KOPT-K1 (cell line): ENCODE results near the gene ALG14.
"Not testable (repeated sequence)": the region's sequence is repeated elsewhere in the genome, so short reads cannot be mapped to it uniquely, and the experiment has no call there.

Source experiments
- H3K27ac ChIP-seq: fragments of 200-600 bp; sonication (generic); 2 replicates; pipeline ENCODE4 v1.5.1; 2016; ENCODE audit warnings: antibody characterized with exemption, mild to moderate bottlenecking, low read depth, low read length; ENCODE audit not compliant: poor library complexity, severe bottlenecking
- H3K36me3 ChIP-seq: fragments of 200-600 bp; sonication (generic); 2 replicates; pipeline ENCODE4 v1.5.1; 2017; ENCODE audit warnings: antibody characterized with exemption, mild to moderate bottlenecking, low read length, moderate library complexity; ENCODE audit not compliant: insufficient read depth
- H3K9me3 ChIP-seq: fragments of 200-600 bp; sonication (generic); 2 replicates; pipeline ENCODE4 v1.5.1; 2017; ENCODE audit warnings: antibody characterized with exemption, low read length, mild to moderate bottlenecking; ENCODE audit not compliant: insufficient read depth, poor library complexity, severe bottlenecking

The ALG14 gene

DNA sequence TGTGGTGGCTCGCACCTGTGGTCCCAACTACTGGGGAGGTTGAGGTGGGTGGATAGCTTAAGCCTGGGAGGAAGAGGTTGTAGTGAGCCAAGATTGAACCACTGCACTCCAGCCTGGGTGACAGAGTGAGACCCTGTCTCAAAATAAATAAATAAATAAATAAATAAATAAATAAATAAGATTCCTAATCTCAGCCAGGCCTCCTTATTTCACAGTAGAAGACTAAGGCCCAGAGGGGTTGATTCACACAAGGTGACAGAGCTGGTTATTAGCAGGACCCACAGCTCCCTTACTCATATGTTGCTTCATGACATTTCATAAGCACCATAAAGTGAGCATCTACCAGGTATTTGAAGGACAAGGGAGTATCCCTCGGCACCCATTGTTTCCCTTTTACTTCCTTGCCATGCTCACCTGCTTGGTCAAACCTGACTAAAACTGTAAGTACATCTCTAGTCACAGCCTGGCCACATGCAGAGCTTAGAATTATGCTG lies 32.7 kb downstream of the ALG14 start:
- Histone ChIP-seq H3K36me3 (no peaks in the 10 kb centered on the region), H3K27ac (no peak overlapping the region), H3K9me3 (no peaks in the 10 kb centered on the region)

DNA sequence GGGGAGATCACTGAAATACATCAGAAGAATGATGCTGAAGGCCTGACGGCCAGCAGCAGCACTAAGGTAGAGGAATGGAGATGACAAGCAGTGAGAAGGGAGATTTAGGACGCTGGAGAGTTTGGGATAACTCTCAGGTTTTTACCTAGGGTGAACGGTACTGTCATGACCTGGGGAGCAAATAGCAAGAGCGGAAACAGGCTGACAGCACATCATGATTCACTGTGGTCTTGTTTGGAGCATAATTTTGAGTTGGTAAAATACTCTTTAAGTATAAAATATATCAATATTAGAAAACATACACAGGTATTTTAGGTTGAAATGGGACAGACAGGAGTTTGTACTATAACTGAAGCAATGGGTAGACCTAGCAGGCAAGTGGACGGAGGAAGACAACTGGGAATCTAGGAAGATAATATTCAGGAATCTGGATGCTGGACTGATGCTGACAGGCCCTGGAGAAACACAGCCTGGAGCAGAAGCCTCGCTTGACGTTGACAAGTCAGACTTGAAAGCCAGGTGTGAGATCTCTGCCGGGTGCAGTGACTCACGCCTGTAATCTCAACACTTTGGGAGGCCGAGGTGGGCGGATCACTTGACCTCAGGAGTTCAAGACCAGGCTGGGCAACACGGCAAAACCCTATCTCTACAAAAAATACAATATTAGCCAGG lies 33.3 kb downstream of the ALG14 start:
- Histone ChIP-seq H3K27ac (no peak overlapping the region), H3K36me3 (no peaks in the 10 kb centered on the region), H3K9me3 (no peaks in the 10 kb centered on the region)

- Histone ChIP-seq H3K36me3 (no peaks in the 10 kb centered on the region), H3K9me3 (no peaks in the 10 kb centered on the region), H3K27ac (no peak overlapping the region)
Measured at GRCh38 chr1:95035536-95035935, 37.2 kb downstream of the ALG14 start.

DNA sequence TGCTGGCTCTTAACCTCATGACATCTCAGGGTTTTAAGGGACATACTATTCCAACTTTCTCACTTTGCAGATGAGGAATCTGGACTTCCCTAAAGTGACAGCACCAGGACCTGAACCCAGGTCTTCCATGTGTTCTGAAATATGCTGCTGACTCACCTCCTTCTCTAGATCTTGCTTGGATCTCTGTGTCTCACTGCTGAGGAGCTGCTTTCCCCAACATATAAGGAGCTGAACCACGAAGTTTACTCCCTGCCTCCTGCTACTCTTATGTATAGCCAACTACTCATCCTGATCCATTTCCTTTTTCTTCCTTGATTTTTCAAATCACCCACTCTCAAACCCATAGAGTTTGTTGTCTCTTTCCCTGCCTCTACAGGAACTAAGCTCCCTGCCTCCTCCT lies 38.2 kb downstream of the ALG14 start:
- no peaks in the 10 kb centered on the region for H3K9me3 ChIP-seq
- no peak overlapping the region for H3K27ac ChIP-seq
- H3K36me3 ChIP-seq = no peaks in the 10 kb centered on the region

- H3K27ac ChIP-seq = no peak overlapping the region
- H3K36me3 ChIP-seq = no peaks in the 10 kb centered on the region
- H3K9me3 ChIP-seq = peaks cover 5% of the 10 kb centered on the region
Measured at GRCh38 chr1:95033843-95034242, 38.9 kb downstream of the ALG14 start.

- H3K9me3 ChIP-seq = peaks cover 5% of the 10 kb centered on the region
- peaks cover 4% of the 10 kb centered on the region; the same call in 1 of the 2 replicates for H3K36me3 ChIP-seq
- no peak overlapping the region for H3K27ac ChIP-seq
Measured at GRCh38 chr1:95029532-95029931, 43.2 kb downstream of the ALG14 start.

DNA sequence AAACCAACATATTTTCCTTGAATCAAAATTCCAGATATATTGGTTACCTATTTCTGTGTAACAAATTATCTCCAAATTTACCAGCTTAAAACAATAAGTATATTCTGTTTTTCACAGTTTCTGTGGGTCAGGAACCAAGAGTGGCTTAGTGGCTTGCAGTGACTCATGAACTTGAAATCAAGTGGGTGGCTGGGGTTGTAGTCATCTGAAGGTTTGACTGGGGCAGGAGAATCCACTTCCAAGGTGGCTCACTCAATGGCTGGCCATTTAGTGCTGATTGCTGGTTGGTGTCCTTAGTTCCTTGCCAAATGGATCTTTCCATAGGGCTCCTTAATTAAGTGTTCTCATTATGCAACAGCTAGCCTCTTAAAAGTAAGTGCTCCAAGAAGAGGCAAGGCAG lies 43.8 kb downstream of the ALG14 start:
- Histone ChIP-seq H3K27ac (no peak overlapping the region), H3K36me3 (peaks cover 4% of the 10 kb centered on the region; the same call in 1 of the 2 replicates), H3K9me3 (peaks cover 5% of the 10 kb centered on the region)

DNA sequence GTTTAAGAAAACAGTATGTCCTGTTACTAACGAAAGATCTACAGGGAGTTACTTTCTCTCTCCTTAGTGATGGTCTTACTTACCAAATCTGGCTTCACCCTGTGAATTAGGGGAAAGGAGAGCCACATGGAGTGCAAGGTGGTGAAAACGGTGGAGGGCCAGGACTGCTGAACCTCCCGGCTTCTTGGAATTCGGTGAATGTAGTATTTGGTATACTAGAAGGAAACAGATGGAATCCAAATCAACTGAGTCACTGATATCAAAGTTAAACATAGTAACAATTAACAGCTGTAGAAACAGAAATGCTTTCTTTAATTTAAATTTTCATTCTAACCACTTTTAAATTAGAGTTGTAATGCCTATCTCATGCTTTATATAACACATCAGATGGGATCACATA lies 45.7 kb downstream of the ALG14 start:
- Histone ChIP-seq H3K27ac (no peak overlapping the region), H3K36me3 (peaks cover 4% of the 10 kb centered on the region; the same call in 1 of the 2 replicates), H3K9me3 (peaks cover 5% of the 10 kb centered on the region)

DNA sequence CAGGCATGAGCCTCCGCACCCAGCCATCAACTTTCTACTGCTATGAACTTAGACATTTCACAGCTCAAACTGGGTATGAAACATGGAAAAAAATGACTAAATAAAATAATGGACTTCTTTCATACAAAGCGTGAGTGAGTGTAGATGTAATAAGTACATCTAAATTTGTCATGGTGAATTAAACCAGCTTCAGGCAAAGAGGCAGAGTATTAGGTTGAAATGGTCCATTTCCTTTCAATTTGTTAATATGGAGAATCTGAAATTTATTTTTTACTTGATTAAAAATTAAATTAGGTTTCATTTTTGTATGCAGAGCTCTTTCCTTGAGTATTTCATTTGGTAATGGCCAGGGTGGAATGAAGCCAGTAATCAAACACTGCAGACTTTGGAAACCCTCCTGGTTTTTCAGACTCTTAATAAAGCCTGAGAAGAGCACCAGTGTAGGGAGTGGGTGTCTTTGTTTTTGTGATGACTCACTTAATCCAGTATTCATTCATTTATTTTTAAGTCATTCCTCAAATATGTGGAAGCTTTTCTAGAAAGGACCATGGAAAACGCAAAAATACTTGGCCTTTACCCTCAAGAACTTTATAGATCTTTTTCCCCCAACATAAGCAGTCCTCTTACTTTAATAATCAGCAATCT lies 49.2 kb downstream of the ALG14 start:
- H3K9me3 ChIP-seq = no peaks in the 10 kb centered on the region
- H3K27ac ChIP-seq = no peak overlapping the region
- peaks cover 4% of the 10 kb centered on the region; the same call in 1 of the 2 replicates for H3K36me3 ChIP-seq

- Histone ChIP-seq H3K9me3 (no peaks in the 10 kb centered on the region), H3K27ac (no peak overlapping the region), H3K36me3 (peaks cover 4% of the 10 kb centered on the region; the same call in 1 of the 2 replicates)
Measured at GRCh38 chr1:95022644-95022926, 50.2 kb downstream of the ALG14 start.

GRCh38 chr1:95021805-95022643 lies 50.7 kb downstream of the ALG14 start:
- H3K36me3 ChIP-seq = peaks cover 4% of the 10 kb centered on the region; the same call in 1 of the 2 replicates
- H3K27ac ChIP-seq = no peak overlapping the region
- H3K9me3 ChIP-seq = no peaks in the 10 kb centered on the region

GRCh38 chr1:95021119-95021518 lies 51.6 kb downstream of the ALG14 start:
- Histone ChIP-seq H3K36me3 (peaks cover 4% of the 10 kb centered on the region; the same call in 1 of the 2 replicates), H3K27ac (no peak overlapping the region)

DNA sequence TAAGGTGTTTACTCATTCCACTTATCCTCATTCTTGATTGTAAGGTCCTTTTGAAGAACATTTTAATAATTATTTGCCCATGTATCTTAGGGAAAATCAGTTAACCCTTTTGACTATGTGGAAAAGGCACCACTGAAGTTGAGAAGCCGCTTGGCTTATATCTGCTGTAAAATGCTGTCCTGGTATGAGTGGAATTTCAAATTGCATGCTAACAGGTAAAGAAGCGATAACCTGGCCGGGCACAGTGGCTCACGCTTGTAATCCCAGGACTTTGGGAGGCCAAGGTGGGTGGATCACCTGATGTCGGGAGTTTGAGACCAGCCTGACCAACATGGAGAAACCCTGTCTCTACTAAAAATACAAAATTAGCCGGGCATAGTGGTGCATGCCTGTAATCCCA lies 53.3 kb downstream of the ALG14 start:
- H3K27ac ChIP-seq, H3K36me3 ChIP-seq, H3K9me3 ChIP-seq: not testable (repeated sequence)

More at GRCh38 chr1:95021119-95021518, 51.6 kb downstream of the ALG14 start:
- H3K9me3 ChIP-seq = no peaks in the 10 kb centered on the region

- no peak overlapping the region for H3K27ac ChIP-seq
- H3K36me3 ChIP-seq = no peaks in the 10 kb centered on the region
Measured at GRCh38 chr1:95018602-95019369, 54.0 kb downstream of the ALG14 start.

GRCh38 chr1:95017775-95018174 lies 55.0 kb downstream of the ALG14 start:
- Histone ChIP-seq H3K27ac (no peak overlapping the region), H3K9me3 (no peaks in the 10 kb centered on the region), H3K36me3 (no peaks in the 10 kb centered on the region)

More at GRCh38 chr1:95018602-95019369, 54.0 kb downstream of the ALG14 start:
- no peaks in the 10 kb centered on the region for H3K9me3 ChIP-seq
